ENCODE data around the gene TREM1. TPM values are rescaled to one million over a fixed set of nuclear protein-coding genes. Genes with fewer than 3 reads are reported as not detected.

The TREM1 gene
- polyA plus RNA-seq, 5 donors, result 0.61 to 2.8 (median 1.4) TPM

Other genes starting within 250 kb of the TREM1 start
- gene UNC5CL, start 247.5 kb downstream of the TREM1 start, polyA plus RNA-seq (ENCODE audit: insufficient read depth in 1 of 5, insufficient read length in 5 of 5, low replicate concordance in 1 of 5), result 10 to 100 TPM in 1 of 5 donors, 1 to 10 TPM in 4; 3.2 to 12.2 (median 5.5) TPM
- 1 to 10 TPM in 2 of 5 donors, under 1 TPM in 3; 0.28 to 1.6 (median 0.77) TPM for gene TSPO2, start 244.2 kb downstream of the TREM1 start, polyA plus RNA-seq (ENCODE audit: insufficient read depth in 1 of 5, insufficient read length in 5 of 5, low replicate concordance in 1 of 5)
- 10 to 100 TPM in 1 of 5 donors, 1 to 10 TPM in 1, under 1 TPM in 3; 0.61 to 20.8 (median 0.69) TPM for gene APOBEC2, start 233.5 kb downstream of the TREM1 start, polyA plus RNA-seq (ENCODE audit: insufficient read depth in 1 of 5, insufficient read length in 5 of 5, low replicate concordance in 1 of 5)
- 10 to 100 TPM; 39.3 to 60.3 (median 55.5) TPM for gene OARD1, start 214.3 kb downstream of the TREM1 start, polyA plus RNA-seq (ENCODE audit: insufficient read depth in 1 of 5, insufficient read length in 5 of 5, low replicate concordance in 1 of 5)
- gene NFYA, start 213.7 kb downstream of the TREM1 start, polyA plus RNA-seq (ENCODE audit: insufficient read depth in 1 of 5, insufficient read length in 5 of 5, low replicate concordance in 1 of 5), result 10 to 100 TPM; 44.0 to 65.2 (median 52.6) TPM
- gene TREML1, start 132.3 kb downstream of the TREM1 start, polyA plus RNA-seq (ENCODE audit: insufficient read depth in 1 of 5, insufficient read length in 5 of 5, low replicate concordance in 1 of 5), result 1 to 10 TPM; 1.1 to 2.4 (median 1.5) TPM
- under 1 TPM in 4 of 5 donors, not detected in 1; 0.18 to 0.56 (median 0.33) TPM for gene TREM2, start 123.6 kb downstream of the TREM1 start, polyA plus RNA-seq (ENCODE audit: insufficient read depth in 1 of 5, insufficient read length in 5 of 5, low replicate concordance in 1 of 5)
- gene TREML2, start 85.5 kb downstream of the TREM1 start, polyA plus RNA-seq (ENCODE audit: insufficient read depth in 1 of 5, insufficient read length in 5 of 5, low replicate concordance in 1 of 5), result under 1 TPM; 0.17 to 0.47 (median 0.21) TPM
- not detected for gene TREML4, start 58.3 kb downstream of the TREM1 start, polyA plus RNA-seq (ENCODE audit: insufficient read depth in 1 of 5, insufficient read length in 5 of 5, low replicate concordance in 1 of 5)
- gene NCR2, start 48.9 kb upstream of the TREM1 start, polyA plus RNA-seq (ENCODE audit: insufficient read depth in 1 of 5, insufficient read length in 5 of 5, low replicate concordance in 1 of 5), result not detected